ENCODE measurements around the gene GRK7. TPM values are rescaled to one million over a fixed set of nuclear protein-coding genes. Genes with fewer than 3 reads are reported as not detected.

GRK7 gene
- total RNA-seq, 1 experiment from 2014 or later, result not detected

- Histone ChIP-seq H2BK15ac (ENCODE audit: low read depth, low read length) (no peak overlapping the region), H3K79me1 (ENCODE audit: insufficient read depth, low read depth, low read length, poor library complexity, severe bottlenecking) (no peaks in the 10 kb centered on the region), H3T11ph (ENCODE audit: low read length) (no peak overlapping the region), H2BK120ac (ENCODE audit: low read depth, low read length, poor library complexity, severe bottlenecking) (no peak overlapping the region), H3K4me1 (ENCODE audit: insufficient read depth, low read length) (no peaks in the 10 kb centered on the region), H3K18ac (ENCODE audit: insufficient read length, low read depth, low read length) (no peak overlapping the region), H3K4me2 (ENCODE audit: insufficient read depth, insufficient read length, low read length) (no peak overlapping the region), H3K9ac (ENCODE audit: extremely low read depth, insufficient read length, low read length) (no peak overlapping the region), H3K14ac (ENCODE audit: insufficient read depth, low read length) (no peak overlapping the region), H4K91ac (ENCODE audit: insufficient read length, low read depth, low read length) (no peak overlapping the region), H4K20me1 (ENCODE audit: control insufficient read depth, insufficient read depth, insufficient read length) (no peaks in the 10 kb centered on the region), H2BK12ac (ENCODE audit: insufficient read length, low read depth, low read length) (no peak overlapping the region), H3K23me2 (ENCODE audit: insufficient read length, low read depth, low read length, poor library complexity, severe bottlenecking) (no peaks in the 10 kb centered on the region), H3K27me3 (ENCODE audit: insufficient read depth, low read length) (no peaks in the 10 kb centered on the region), H2BK20ac (ENCODE audit: low read depth, low read length, poor library complexity, severe bottlenecking) (no peak overlapping the region), H2AFZ (ENCODE audit: low read length) (no peak overlapping the region), H3K23ac (ENCODE audit: insufficient read length, low read depth, low read length) (no peak overlapping the region), H3K4ac (ENCODE audit: low read depth, low read length) (no peak overlapping the region), H4K8ac (replicated peaks; ENCODE audit: insufficient read length, low read depth, low read length) (no peak overlapping the region), H3K56ac (ENCODE audit: insufficient read length, low read depth, low read length) (no peak overlapping the region), H3K27ac (ENCODE audit: insufficient read length, low read depth, low read length) (no peak overlapping the region), H3K79me2 (ENCODE audit: insufficient read depth, low read length) (no peaks in the 10 kb centered on the region), H2BK5ac (ENCODE audit: insufficient read length, low read length) (no peak overlapping the region), H3K9me3 (ENCODE audit: control insufficient read depth, low read depth, low read length) (no peaks in the 10 kb centered on the region), H4K5ac (ENCODE audit: insufficient read length, low read depth, low read length) (no peak overlapping the region), H2AK5ac (ENCODE audit: insufficient read length, low read length) (no peak overlapping the region)
- no peak for DNase-seq
- Mint-ChIP-seq H3K36me3 (ENCODE audit: insufficient read depth in 1 of 3, low read depth in 3 of 3) (no peaks in the 10 kb centered on the region; a peak in 1 of 7 replicates), H3K27ac (no peak overlapping the region), H3K4me3 (no peak overlapping the region), H3K27me3 (ENCODE audit: low read depth) (peaks cover 4% of the 10 kb centered on the region), H3K9me3 (peaks cover 0 to 4% of the 10 kb centered on the region in 2 experiments; a peak in 2 of 5 replicates), H3K4me1 (peaks cover 5 to 7% of the 10 kb centered on the region in 2 experiments)
- TF ChIP-seq CTCF (conservative IDR thresholded peaks at IDR 0.05), result no peak
- no CpG with 5 or more reads among the region's 2 CpGs for WGBS (ENCODE audit: extremely low coverage, insufficient read length, low lambda C conversion rate)
Observed at GRCh38 chr3:141764045-141764444, 837 bp downstream of the GRK7 start.
